PC-3 (cell line): ENCODE results near the gene ICA1L.

Source experiments
- EZH2 ChIP-seq: fragments of 300-600 bp; sonication (generic); IDR thresholded peaks from one replicate; pipeline ENCODE4 v1.6.1; 2017; ENCODE audit warnings: antibody characterized with exemption, mild to moderate bottlenecking, low read length; ENCODE audit not compliant: unreplicated experiment
- TF ChIP-seq, protein P1 (sequence below): fragments of 300-600 bp; sonication (generic); conservative IDR thresholded peaks from 2 replicates; pipeline ENCODE4 v1.5.1; 2017; ENCODE audit warnings: antibody characterized with exemption, low read depth, mild to moderate bottlenecking, low read length

DNA sequence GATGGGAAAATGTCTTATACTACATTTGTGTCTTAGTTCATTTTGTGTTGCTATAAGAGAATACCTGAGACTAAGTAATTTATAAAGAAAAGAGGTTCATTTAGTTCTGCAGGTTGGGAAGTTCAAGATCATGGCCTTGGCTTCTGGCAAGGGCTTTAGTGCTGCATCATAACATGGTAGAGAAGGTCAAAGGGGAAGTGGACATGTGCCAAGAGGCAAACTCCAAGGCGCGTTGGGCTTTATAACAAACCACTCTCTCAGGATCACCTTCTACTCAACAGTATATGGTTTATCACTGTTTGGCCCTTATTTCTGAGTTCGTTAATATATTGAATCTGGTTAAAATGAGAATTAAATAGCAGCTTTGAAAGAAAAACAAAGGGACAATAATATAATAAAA, 58.2 kb downstream of the ICA1L start:
- TF ChIP-seq EZH2, result no peak
- TF ChIP-seq, protein P1, sequence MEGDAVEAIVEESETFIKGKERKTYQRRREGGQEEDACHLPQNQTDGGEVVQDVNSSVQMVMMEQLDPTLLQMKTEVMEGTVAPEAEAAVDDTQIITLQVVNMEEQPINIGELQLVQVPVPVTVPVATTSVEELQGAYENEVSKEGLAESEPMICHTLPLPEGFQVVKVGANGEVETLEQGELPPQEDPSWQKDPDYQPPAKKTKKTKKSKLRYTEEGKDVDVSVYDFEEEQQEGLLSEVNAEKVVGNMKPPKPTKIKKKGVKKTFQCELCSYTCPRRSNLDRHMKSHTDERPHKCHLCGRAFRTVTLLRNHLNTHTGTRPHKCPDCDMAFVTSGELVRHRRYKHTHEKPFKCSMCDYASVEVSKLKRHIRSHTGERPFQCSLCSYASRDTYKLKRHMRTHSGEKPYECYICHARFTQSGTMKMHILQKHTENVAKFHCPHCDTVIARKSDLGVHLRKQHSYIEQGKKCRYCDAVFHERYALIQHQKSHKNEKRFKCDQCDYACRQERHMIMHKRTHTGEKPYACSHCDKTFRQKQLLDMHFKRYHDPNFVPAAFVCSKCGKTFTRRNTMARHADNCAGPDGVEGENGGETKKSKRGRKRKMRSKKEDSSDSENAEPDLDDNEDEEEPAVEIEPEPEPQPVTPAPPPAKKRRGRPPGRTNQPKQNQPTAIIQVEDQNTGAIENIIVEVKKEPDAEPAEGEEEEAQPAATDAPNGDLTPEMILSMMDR, result no peak
